DOHH2 (cell line): Measurements from ENCODE around the gene EML6.

Experiments used
- H3F3A ChIP-seq: fragments of 200-600 bp; sonication (generic), shearing (Covaris generic); 2 replicates; pipeline ENCODE4 v1.6.0; 2016; ENCODE audit warnings: antibody characterized with exemption, mild to moderate bottlenecking; ENCODE audit not compliant: control insufficient read depth, insufficient read depth
- H3K27ac ChIP-seq: fragments of 200-600 bp; sonication (generic); 2 replicates; pipeline ENCODE4 v1.5.1; 2014; ENCODE audit warnings: low read depth, mild to moderate bottlenecking, low read length, moderate library complexity
- H3K27me3 ChIP-seq: fragments of 200-600 bp; sonication (generic); 2 replicates; pipeline ENCODE4 v1.6.1; 2014; ENCODE audit warnings: mild to moderate bottlenecking, low read length, mixed read lengths; ENCODE audit not compliant: control insufficient read depth
- H3K36me3 ChIP-seq: fragments of 200-600 bp; sonication (generic); 2 replicates; pipeline ENCODE4 v1.6.1; 2014; ENCODE audit warnings: mild to moderate bottlenecking, low read length, moderate library complexity, mixed read lengths; ENCODE audit not compliant: control insufficient read depth
- H3K4me1 ChIP-seq: fragments of 200-600 bp; sonication (generic); 2 replicates; pipeline ENCODE4 v1.6.1; 2014; ENCODE audit warnings: mild to moderate bottlenecking, low read length, mixed read lengths; ENCODE audit not compliant: control insufficient read depth
- H3K4me2 ChIP-seq: fragments of 200-600 bp; sonication (generic); 2 replicates; pipeline ENCODE4 v1.6.0; 2014; ENCODE audit warnings: mild to moderate bottlenecking, low read length, moderate library complexity
- H3K4me3 ChIP-seq: fragments of 200-600 bp; sonication (generic); 2 replicates; pipeline ENCODE4 v1.5.1; 2014; ENCODE audit warnings: mild to moderate bottlenecking, low read length, mixed read lengths
- H3K79me2 ChIP-seq: fragments of 200-600 bp; sonication (generic); 2 replicates; pipeline ENCODE4 v1.6.1; 2014; ENCODE audit warnings: mild to moderate bottlenecking, low read length, mixed read lengths; ENCODE audit not compliant: control insufficient read depth
- H3K9me2 ChIP-seq: fragments of 200-600 bp; sonication (generic); replicated peaks from 2 replicates; pipeline ENCODE4 v1.6.1; 2014; ENCODE audit warnings: mild to moderate bottlenecking, low read length, mixed read lengths; ENCODE audit not compliant: control insufficient read depth
- H3K9me3 ChIP-seq: fragments of 200-600 bp; sonication (generic); 2 replicates; pipeline ENCODE4 v1.6.1; 2014; ENCODE audit warnings: antibody characterized with exemption, low read length, mixed read lengths; ENCODE audit not compliant: control insufficient read depth, insufficient read depth
- H4K20me1 ChIP-seq: fragments of 200-600 bp; sonication (generic); 2 replicates; pipeline ENCODE4 v1.6.0; 2014; ENCODE audit warnings: low read depth, mild to moderate bottlenecking, antibody characterized with exemption, low read length, moderate library complexity; ENCODE audit not compliant: control insufficient read depth, insufficient read depth
- EZH2phosphoT487 ChIP-seq: fragments of 200-600 bp; sonication (generic); IDR thresholded peaks from 2 replicates; pipeline ENCODE4 v1.6.1; 2017; ENCODE audit warnings: borderline replicate concordance, mild to moderate bottlenecking, antibody characterized with exemption, low read length, moderate library complexity, mixed read lengths
- TF ChIP-seq, protein P1 (sequence below): fragments of 200-600 bp; sonication (generic); IDR thresholded peaks from one replicate; pipeline ENCODE4 v1.5.1; 2014; ENCODE audit warnings: antibody characterized with exemption, mild to moderate bottlenecking, low read depth, low read length; ENCODE audit not compliant: poor library complexity, severe bottlenecking

The EML6 gene

DNA sequence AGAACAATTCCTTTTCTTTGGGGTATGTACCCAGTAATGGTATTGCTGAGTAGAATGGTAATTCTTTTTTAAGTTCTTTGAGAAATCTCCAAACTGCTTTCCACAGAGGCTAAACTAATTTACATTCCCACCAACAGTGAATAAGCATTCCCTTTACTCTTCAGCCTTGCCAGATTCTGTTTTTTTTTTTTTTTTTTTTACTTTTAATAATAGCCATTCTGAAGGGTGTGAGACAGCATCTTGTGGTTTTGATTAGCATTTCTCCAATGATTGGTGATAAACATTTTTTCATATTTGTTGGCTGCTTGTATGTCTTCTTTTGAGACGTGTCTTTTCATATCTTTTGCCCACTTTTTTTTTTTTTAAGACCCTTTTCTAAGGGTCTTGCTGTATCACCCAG lies 189.4 kb downstream of the EML6 start:
- Histone ChIP-seq H3K9me3 (no peaks in the 10 kb centered on the region), H3K36me3 (peaks cover 27% of the 10 kb centered on the region), H4K20me1 (no peaks in the 10 kb centered on the region), H3F3A (no peaks in the 10 kb centered on the region; the same call in 1 of the 2 replicates), H3K9me2 (no peaks in the 10 kb centered on the region), H3K27me3 (no peaks in the 10 kb centered on the region), H3K4me1 (no peaks in the 10 kb centered on the region), H3K27ac (no peak overlapping the region), H3K4me2 (no peak overlapping the region), H3K79me2 (no peaks in the 10 kb centered on the region), H3K4me3 (no peak overlapping the region)
- TF ChIP-seq EZH2phosphoT487: no peak
- TF ChIP-seq, protein P1, sequence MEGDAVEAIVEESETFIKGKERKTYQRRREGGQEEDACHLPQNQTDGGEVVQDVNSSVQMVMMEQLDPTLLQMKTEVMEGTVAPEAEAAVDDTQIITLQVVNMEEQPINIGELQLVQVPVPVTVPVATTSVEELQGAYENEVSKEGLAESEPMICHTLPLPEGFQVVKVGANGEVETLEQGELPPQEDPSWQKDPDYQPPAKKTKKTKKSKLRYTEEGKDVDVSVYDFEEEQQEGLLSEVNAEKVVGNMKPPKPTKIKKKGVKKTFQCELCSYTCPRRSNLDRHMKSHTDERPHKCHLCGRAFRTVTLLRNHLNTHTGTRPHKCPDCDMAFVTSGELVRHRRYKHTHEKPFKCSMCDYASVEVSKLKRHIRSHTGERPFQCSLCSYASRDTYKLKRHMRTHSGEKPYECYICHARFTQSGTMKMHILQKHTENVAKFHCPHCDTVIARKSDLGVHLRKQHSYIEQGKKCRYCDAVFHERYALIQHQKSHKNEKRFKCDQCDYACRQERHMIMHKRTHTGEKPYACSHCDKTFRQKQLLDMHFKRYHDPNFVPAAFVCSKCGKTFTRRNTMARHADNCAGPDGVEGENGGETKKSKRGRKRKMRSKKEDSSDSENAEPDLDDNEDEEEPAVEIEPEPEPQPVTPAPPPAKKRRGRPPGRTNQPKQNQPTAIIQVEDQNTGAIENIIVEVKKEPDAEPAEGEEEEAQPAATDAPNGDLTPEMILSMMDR: no peak

DNA sequence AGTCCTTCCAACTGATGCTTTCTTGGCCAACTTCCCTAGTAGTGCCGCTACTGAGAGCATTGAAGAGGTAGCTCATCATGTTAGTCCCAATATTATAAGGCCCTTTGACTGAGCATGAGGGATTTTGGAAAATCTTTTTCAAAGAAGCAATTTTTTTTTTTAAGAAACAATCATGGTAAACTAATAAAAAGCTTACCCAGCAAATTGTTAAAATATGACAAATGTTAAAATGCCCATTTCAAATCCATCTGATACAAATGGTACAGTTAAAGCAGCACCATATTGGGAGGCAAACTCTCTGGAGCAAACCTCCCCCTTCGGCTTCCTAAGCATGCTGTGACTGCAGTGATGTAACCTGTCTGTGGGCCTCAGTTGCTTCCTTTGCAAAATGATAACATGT lies 191.2 kb downstream of the EML6 start:
- no peak for TF ChIP-seq EZH2phosphoT487
- TF ChIP-seq, protein P1: no peak
- H3K36me3 ChIP-seq: peaks cover 43% of the 10 kb centered on the region
- no peak overlapping the region for H3K4me2 ChIP-seq
- H3K9me3 ChIP-seq: no peaks in the 10 kb centered on the region
- H3K79me2 ChIP-seq: no peaks in the 10 kb centered on the region
- no peaks in the 10 kb centered on the region for H3K4me1 ChIP-seq
- H4K20me1 ChIP-seq: no peaks in the 10 kb centered on the region
- no peaks in the 10 kb centered on the region; the same call in 1 of the 2 replicates for H3F3A ChIP-seq
- H3K9me2 ChIP-seq: no peaks in the 10 kb centered on the region
- no peak overlapping the region for H3K27ac ChIP-seq
- H3K27me3 ChIP-seq: no peaks in the 10 kb centered on the region
- H3K4me3 ChIP-seq: no peak overlapping the region

- Histone ChIP-seq H3K4me3 (no peak overlapping the region), H3K27me3 (no peaks in the 10 kb centered on the region), H4K20me1 (no peaks in the 10 kb centered on the region), H3K4me2 (no peak overlapping the region), H3K4me1 (no peaks in the 10 kb centered on the region), H3K36me3 (peaks cover 44% of the 10 kb centered on the region), H3K79me2 (no peaks in the 10 kb centered on the region), H3K9me3 (no peaks in the 10 kb centered on the region), H3K9me2 (no peaks in the 10 kb centered on the region), H3K27ac (no peak overlapping the region), H3F3A (no peaks in the 10 kb centered on the region; the same call in 1 of the 2 replicates)
- TF ChIP-seq EZH2phosphoT487: no peak
- TF ChIP-seq, protein P1: no peak
Observed at GRCh38 chr2:54915101-54915500, 191.6 kb downstream of the EML6 start.

GRCh38 chr2:54916637-54917036 lies 193.2 kb downstream of the EML6 start:
- H3K36me3 ChIP-seq: peaks cover 48% of the 10 kb centered on the region
- H3K4me1 ChIP-seq: no peaks in the 10 kb centered on the region
- no peaks in the 10 kb centered on the region for H4K20me1 ChIP-seq

More at GRCh38 chr2:54916637-54917036, 193.2 kb downstream of the EML6 start:
- TF ChIP-seq, protein P1: no peak
- TF ChIP-seq EZH2phosphoT487: no peak
- Histone ChIP-seq H3K27ac (no peak overlapping the region), H3F3A (no peaks in the 10 kb centered on the region), H3K4me3 (no peak overlapping the region), H3K4me2 (no peak overlapping the region), H3K79me2 (no peaks in the 10 kb centered on the region), H3K9me2 (no peaks in the 10 kb centered on the region), H3K9me3 (peaks cover 12% of the 10 kb centered on the region; the same call in 1 of the 2 replicates), H3K27me3 (no peaks in the 10 kb centered on the region)
